ENCODE data around the gene TTC9B.

Gene TTC9B

DNA sequence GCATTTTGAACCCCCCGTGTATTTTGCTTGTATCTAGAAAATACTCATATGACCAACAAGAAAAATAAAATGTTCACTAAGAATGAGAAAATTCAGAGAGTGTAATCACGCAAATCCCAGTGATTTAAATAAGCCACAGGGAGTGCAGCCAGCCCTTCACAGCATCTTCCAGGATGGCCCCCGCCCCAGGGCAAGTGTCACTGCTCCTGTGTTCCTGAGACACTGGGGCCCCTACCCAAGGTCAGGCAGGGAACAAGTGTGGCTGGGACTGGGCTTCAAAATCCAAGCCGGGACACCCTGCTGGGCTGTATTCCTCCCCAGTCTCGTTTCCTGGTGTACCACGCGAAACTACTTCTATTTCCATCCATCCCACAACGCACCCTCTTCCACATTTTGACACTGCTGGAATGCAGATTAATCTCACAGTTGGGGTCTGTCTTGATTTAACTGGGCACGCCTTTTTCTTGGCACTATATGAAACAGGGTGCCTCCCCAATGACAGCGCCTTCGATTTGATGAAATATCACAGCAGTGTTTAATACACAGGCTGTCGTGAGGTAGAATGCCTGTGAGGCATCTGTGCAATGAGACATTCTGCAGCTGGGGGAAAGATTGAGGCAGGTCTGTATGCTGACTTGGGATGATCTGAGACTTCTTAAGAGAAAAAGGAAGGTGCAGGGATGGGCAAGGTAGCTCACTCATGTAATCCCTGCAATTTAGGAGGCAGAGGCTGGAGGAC, 26.6 kb upstream of the TTC9B start:
- in situ Hi-C loops (cut with HindIII; ENCODE audit: low sequenced_read_pairs) = no loop called here
- no peak overlapping the region for H3K4me3 ChIP-seq (ENCODE audit: low read depth, low read length)
- no peak for DNase-seq (ENCODE audit: low read depth)
- TF ChIP-seq, protein P1, sequence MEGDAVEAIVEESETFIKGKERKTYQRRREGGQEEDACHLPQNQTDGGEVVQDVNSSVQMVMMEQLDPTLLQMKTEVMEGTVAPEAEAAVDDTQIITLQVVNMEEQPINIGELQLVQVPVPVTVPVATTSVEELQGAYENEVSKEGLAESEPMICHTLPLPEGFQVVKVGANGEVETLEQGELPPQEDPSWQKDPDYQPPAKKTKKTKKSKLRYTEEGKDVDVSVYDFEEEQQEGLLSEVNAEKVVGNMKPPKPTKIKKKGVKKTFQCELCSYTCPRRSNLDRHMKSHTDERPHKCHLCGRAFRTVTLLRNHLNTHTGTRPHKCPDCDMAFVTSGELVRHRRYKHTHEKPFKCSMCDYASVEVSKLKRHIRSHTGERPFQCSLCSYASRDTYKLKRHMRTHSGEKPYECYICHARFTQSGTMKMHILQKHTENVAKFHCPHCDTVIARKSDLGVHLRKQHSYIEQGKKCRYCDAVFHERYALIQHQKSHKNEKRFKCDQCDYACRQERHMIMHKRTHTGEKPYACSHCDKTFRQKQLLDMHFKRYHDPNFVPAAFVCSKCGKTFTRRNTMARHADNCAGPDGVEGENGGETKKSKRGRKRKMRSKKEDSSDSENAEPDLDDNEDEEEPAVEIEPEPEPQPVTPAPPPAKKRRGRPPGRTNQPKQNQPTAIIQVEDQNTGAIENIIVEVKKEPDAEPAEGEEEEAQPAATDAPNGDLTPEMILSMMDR (IDR thresholded peaks at IDR 0.05; ENCODE audit: low read depth, low read length, missing control alignments) = no peak

DNA sequence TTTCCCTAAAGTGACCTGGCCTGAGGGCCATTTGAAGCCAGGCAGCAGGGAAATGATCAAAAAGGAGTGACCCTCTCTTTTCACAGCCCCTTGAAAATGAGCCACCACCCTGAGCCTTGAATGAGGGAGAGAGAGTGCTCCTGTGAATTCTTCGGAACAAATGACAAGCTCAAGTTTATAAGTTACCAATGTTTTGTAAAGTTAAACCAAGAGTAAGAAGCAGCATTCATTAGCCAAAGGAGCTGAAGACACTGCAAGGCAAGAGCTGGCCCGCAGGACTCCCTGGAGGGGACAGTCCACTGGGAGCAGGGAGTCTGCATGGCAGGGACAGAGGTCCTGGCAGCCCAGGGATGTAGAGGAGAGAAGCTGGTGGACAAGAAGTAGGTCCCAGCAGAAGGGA, 25.0 kb upstream of the TTC9B start:
- in situ Hi-C loops (cut with HindIII; ENCODE audit: low sequenced_read_pairs) = no loop called here
- H3K4me3 ChIP-seq (ENCODE audit: low read depth, low read length) = no peak overlapping the region

DNA sequence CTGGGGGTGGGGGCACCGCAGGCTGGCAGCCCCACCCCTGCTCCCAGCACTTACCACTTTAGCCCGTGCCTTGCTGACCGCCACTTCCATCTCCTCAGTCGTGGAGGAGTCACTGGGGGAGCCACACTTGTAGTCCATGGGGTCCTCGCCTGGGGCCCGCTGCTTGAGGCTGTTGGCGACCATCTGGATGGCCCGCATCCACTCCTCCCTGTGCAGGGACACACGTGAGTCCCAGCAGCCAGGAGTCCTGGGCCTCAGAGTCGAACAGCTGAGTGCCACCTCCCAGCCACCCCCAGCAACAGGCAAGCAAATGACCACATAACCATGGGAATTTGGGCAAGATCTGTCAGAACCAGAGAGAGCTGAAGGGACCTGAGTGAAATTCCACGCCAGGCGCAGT, 24.3 kb upstream of the TTC9B start:
- in situ Hi-C loops (cut with HindIII; ENCODE audit: low sequenced_read_pairs) = no loop called here

More for the DNA sequence above, 25.0 kb upstream of the TTC9B start:
- TF ChIP-seq, protein P1 (IDR thresholded peaks at IDR 0.05; ENCODE audit: low read depth, low read length, missing control alignments) = no peak
- DNase-seq (ENCODE audit: low read depth) = no peak

DNA sequence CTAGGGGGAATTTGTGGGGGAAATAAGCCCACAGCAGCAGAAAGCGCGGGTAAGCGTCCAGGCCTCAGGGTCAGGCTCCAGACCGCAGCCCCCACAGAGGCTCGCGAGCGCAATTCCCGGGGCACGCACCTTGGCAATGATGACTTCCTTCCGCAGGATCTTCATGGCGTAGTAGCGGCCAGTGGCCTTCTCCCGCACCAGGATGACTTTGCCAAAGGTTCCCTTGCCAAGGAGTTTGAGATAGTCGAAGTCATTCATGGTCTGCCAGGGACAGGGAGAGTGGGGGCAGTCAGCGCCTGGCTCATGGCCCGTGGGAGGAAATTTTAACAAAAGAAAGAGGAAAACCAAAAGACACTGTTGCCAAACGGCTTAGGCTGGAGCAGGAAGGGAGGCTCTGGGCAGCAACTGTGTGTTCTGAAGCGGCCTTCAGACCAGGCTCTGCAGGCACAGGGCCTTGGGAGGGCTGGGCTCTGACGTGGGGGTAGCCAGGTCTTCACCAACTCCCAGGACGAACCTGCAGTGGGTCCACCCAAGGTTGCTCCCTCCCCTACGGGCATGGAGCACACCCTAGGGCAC, 23.7 kb upstream of the TTC9B start:
- H3K4me3 ChIP-seq (ENCODE audit: low read depth, low read length) = no peak overlapping the region
- DNase-seq (ENCODE audit: low read depth) = peak; percentile 80
- TF ChIP-seq, protein P1 (IDR thresholded peaks at IDR 0.05; ENCODE audit: low read depth, low read length, missing control alignments) = no peak
- in situ Hi-C loops (cut with HindIII; ENCODE audit: low sequenced_read_pairs) = no loop called here

More for the DNA sequence above, 24.3 kb upstream of the TTC9B start:
- no peak overlapping the region for H3K4me3 ChIP-seq (ENCODE audit: low read depth, low read length)
- DNase-seq (ENCODE audit: low read depth) = no peak
- TF ChIP-seq, protein P1 (IDR thresholded peaks at IDR 0.05; ENCODE audit: low read depth, low read length, missing control alignments) = no peak

DNA sequence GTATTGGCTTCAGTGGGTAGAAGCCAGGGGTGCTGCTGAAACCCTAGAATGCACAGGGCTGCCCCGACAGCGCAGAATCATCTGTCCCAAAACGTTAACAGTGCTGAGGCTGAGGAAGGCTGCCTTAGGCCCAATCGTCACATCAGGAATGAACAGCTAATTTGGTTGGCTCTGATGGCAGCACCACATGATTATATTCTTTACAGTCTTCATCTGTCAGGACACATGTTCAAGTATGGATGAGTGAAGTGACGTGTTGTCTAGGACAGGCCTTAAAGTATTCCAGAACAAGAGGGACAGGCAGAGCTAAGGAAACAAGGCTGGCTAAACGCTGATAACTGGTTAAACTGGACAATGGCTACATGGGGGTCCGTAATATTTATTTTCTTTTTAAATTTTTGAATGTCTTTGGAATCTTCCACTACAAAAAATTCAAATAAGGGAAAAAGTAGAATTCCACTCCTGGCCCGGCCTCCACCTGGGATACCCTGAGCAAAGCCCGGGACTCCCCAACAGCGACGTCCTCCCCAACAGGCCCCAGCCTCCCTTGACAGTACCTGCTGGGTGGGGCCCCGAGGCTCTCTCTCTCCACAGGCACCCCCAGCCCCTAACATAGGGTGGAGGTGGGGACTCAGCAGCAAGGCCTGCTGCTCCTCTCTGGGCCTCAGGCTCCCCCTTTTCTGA, 23.1 kb upstream of the TTC9B start:
- in situ Hi-C loops (cut with HindIII; ENCODE audit: low sequenced_read_pairs) = no loop called here
- no peak overlapping the region for H3K4me3 ChIP-seq (ENCODE audit: low read depth, low read length)
- no peak for DNase-seq (ENCODE audit: low read depth)
- TF ChIP-seq, protein P1 (IDR thresholded peaks at IDR 0.05; ENCODE audit: low read depth, low read length, missing control alignments) = no peak

DNA sequence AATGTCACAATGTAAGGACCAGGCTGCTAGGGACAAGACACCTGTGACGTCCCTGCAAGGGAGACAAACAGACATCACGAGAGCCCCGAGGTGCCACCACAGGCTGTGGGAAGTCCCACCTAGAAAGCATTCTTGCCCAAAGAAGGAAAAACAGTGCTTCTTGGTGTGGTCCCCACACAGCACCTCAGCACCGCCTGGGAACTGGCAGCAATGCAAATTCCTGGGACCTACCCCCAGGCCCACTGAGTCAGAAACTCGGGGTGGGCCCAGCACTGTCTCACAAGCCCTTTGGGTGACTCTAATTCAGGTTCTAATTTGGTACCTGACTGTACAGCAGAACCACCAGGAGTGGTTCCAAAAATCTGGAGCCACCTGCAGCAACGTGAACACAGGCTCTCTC, 22.1 kb upstream of the TTC9B start:
- no peak overlapping the region for H3K4me3 ChIP-seq (ENCODE audit: low read depth, low read length)
- no peak for DNase-seq (ENCODE audit: low read depth)
- TF ChIP-seq, protein P1 (IDR thresholded peaks at IDR 0.05; ENCODE audit: low read depth, low read length, missing control alignments) = no peak
- in situ Hi-C loops (cut with HindIII; ENCODE audit: low sequenced_read_pairs) = no loop called here
